Caki2 (cell line): Measurements from ENCODE around the gene KIRREL2. TPM values are rescaled to one million over a fixed set of nuclear protein-coding genes. Genes with fewer than 3 reads are reported as not detected.
"Not testable (repeated sequence)": the region's sequence is repeated elsewhere in the genome, so short reads cannot be mapped to it uniquely, and the experiment has no call there.

Experiments
- DNase-seq: peaks from one replicate; pipeline ENCODE4 v3.0.0-alpha.2; 2015; ENCODE audit warnings: low read depth
- in situ Hi-C: cut with HindIII; loops from 2 replicates; pipeline ENCODE4 v1.10.0; 2016; ENCODE audit warnings: low sequenced_read_pairs, low pct_unique_long_range_greater_than_20kb, mixed read lengths
- total RNA-seq: library from RNA; depleted of rRNA; stranded (reverse); fragments of >200 nt; shearing (Covaris generic); gene quantifications from 2 replicates; pipeline ENCODE4 v1.2.3, GENCODE V29; 2014; ENCODE audit warnings: low replicate concordance

KIRREL2 gene
- total RNA-seq, 1 experiment from 2014 or later = not detected

DNA sequence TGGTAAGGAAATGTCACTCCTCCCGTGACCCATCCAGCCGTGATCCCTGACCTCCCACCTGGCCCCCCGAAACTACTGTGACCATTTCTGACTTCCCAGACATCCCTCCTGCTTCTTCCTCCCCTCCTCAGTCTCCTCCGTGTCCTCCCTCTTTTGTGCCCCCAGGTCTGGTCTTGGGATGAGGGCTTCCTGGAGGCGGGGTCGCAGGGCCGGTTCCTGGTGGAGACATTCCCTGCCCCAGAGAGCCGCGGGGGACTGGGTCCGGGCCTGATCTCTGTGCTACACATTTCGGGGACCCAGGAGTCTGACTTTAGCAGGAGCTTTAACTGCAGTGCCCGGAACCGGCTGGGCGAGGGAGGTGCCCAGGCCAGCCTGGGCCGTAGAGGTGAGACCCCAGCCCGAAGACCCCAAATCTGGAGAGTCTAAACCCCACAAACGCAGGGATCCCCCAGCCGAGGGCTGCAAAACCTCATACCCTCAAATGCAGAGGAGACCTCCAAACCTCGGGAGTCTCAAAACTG is 5.0 kb downstream of the KIRREL2 start:
- DNase-seq = no peak
- in situ Hi-C loops = no loop called here

- no peak for DNase-seq
- in situ Hi-C loops = no loop called here
Measured at GRCh38 chr19:35862528-35862927, 5.8 kb downstream of the KIRREL2 start.

GRCh38 chr19:35863018-35863417 is 6.3 kb downstream of the KIRREL2 start:
- in situ Hi-C loops = no loop called here
- DNase-seq = no peak

GRCh38 chr19:35868172-35868822 is 11.6 kb downstream of the KIRREL2 start, which contains the start of gene APLP1:
Gene APLP1 (plus strand): TSS chr19:35868574. CDS start chr19:35868637, 63 bp downstream.
- in situ Hi-C loops = no loop called here
- peak; percentile 44 for DNase-seq

DNA sequence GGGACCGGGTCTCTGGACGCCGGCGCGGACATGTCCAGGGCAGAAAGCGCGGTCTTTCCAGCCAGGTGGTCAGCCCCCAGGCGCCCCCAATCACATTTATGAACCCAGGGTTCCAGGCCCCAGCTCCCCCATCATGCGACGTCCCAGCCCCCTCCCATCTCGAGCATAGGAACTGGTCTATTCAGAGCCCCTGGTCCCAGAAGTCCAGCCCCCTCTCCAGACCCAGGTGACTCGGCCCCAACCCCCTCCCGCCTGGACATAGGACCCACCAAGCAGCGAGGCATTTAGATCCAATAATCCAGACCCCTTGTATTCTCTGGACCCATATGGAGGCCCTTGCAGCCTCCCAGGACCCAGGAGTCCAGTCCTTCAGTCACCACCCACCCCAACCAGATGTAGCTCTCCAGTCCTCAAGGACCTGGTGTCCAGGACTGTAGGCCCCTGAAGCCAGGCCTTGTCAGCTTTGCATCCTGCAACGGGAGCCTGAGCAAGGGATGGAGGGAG is 12.2 kb downstream of the KIRREL2 start:
- in situ Hi-C loops = no loop called here
- no peak for DNase-seq

DNA sequence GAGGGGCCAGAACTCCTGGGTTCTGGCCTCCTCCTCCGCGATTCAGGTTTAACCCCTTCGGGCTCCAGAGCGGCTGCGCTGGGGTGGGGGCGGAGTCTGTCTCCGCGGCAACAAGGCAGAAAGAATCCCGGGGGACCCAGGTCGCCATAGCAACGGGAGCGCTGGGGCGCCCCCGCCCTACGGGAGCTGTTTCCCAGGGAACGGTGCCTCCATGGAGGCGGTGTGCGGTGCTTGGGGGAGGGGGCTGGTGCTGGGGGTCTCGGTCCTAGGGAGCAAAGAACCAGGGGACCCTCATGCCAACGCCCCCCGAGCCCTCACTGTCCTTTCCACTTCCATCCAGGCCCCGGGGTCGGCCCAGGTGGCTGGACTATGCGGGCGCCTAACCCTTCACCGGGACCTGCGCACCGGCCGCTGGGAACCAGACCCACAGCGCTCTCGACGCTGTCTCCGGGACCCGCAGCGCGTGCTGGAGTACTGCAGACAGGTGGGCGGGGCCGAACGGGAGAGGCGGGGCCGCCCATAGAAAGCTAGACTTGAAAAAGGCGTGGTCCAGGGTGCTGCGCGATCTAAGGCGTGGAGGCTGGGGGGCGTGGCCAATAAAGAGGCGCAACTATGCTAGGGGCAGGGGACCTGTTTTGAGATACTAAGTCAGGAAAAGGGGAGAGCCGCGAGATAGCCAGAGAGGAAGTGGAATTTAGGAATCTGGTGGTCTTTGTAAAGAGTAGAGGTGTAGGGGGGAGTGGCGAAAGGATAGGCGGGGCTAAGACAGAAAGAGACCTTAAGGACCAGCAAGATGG is 12.8 kb downstream of the KIRREL2 start:
- in situ Hi-C loops = no loop called here

DNA sequence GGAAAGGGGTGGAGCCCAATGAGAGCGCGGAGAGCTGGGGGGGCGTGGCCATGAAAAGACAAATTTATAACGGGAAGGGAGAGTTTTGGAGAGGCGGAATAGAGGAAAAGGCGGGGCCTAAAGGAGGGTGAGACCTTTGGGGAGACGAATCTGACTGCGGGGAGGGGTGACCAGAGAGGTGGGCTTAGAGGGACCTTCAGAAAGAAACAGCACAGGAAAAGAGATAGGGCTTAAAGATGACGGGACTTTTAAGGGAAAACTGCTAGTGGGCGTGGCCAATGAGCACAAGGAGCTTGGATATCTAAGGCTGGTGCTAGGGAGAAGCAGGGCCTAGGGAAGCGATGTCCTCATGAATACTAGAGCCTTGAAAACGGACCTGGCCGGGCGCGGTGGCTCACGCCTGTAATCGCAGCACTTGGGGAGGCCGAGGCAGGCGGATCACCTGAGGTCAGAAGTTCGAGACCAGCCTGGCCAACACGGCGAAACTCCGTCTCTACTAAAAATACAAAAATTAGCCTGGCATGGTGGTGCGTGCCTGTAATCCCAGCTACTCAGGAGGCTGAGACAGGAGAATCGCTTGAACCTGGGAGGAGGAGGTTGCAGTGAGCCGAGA is 13.5 kb downstream of the KIRREL2 start:
- DNase-seq, in situ Hi-C loops: not testable (repeated sequence)

More for the DNA sequence above, 12.8 kb downstream of the KIRREL2 start:
- DNase-seq = peak; percentile 98

DNA sequence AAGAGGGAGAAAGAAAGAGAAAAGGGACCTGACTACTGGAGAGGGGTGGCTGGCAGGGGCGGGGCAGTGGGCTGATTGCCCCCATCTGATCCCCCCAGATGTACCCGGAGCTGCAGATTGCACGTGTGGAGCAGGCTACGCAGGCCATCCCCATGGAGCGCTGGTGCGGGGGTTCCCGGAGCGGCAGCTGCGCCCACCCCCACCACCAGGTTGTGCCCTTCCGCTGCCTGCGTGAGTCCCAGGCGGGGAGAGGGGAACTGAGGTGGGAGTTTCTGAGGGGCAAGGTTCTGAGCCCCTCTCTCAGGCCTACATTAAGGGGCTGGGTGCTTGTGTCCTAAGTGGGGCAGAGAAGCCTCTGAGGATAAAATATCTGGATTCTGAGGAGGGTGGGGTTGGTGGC is 14.1 kb downstream of the KIRREL2 start:
- in situ Hi-C loops = no loop called here

GRCh38 chr19:35871611-35872010 is 14.9 kb downstream of the KIRREL2 start:
- no peak for DNase-seq
- in situ Hi-C loops = no loop called here

More for the DNA sequence above, 14.1 kb downstream of the KIRREL2 start:
- no peak for DNase-seq

DNA sequence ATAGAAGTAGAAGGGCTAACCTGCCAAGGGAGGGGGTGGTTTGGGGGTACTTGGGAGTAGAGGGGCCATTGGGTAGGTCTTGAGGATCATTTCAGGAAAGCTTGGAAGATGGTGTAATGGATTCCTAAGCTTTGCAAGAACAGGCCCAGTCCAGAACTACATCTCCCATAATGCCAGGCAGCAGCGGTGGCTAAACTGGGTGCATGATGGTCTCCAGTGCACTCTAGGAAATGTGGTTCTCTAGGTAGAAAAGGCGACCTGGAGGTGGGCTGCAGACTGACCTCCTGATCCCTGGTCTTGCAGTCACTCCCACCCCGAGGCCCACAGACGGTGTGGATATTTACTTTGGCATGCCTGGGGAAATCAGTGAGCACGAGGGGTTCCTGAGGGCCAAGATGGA is 15.5 kb downstream of the KIRREL2 start:
- DNase-seq = no peak
- in situ Hi-C loops = no loop called here

- DNase-seq = no peak
- in situ Hi-C loops = no loop called here
Measured at GRCh38 chr19:35874392-35874930, 17.8 kb downstream of the KIRREL2 start.

DNA sequence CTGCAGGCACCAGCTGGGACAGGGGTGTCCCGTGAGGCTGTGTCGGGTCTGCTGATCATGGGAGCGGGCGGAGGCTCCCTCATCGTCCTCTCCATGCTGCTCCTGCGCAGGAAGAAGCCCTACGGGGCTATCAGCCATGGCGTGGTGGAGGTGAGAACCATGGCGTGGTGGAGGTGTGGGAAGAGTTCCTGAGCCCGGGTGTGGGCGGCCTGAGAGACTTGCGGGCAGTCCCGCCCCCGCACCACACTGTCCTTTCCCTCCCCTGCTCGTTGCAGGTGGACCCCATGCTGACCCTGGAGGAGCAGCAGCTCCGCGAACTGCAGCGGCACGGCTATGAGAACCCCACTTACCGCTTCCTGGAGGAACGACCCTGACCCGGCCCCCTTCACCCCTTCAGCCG is 22.4 kb downstream of the KIRREL2 start:
- no peak for DNase-seq
- in situ Hi-C loops = no loop called here

DNA sequence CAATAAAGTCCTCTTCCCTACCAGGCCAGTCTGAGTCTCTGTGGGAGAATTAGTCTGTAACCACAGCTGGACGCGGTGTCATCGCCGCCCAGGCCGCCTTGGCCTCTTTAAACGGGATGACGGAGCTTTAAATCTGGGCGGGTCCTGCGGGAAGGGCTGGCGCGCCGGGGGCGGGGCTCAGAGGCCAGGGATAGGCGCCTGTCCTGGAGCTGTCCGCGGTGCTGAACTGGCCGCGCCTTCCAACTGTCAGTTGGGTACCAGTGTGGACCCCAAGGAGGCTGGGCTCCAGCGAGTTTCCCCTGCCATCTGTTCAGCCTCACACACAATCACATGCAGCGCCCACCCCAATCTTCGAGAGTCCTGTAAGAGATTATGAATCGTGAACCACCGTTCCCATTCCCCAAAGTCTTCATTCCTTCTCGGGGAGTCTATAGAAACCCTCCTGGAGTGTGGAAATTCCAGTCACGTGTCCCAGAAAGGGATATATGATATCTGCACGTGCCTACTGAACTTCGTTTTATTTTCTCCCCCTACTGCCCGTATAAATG is 23.1 kb downstream of the KIRREL2 start:
- in situ Hi-C loops = no loop called here
- DNase-seq = peak; percentile 88

DNA sequence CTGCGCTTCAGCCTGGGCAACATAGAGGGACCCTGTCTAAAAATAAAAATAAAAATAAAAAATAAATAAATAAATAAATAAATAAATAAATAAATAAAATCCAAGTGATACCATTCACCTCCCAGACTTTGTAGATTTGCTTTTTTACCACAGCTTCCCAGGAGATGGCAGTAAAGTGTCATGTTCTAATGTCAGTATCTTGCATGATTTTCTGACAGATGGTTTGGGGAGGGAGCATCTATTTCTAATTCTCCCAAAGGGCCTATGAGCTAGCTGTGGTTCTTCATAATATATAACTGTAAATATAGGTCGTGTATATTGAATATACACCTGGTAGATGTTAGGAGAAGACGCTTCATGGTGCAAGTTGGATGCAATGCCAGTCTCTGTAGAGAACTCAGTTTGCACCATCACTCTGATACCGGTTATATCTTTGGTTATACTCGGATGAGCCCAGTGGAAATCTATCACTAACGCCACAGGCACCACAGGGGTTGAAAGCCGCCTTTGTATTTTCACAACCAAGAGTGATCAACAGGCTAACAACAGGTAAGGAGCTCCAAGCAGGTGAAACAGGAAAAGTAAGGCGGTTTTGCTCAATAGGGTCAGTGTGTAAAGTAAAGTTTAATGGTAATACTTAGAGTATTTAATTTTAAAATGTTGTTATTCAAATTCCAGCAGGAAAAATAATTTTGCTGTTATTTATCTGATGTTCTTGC is 25.6 kb downstream of the KIRREL2 start:
- DNase-seq = peak; percentile 62
- in situ Hi-C loops = no loop called here

- no peak for DNase-seq
- in situ Hi-C loops = no loop called here
Measured at GRCh38 chr19:35883882-35884281, 27.2 kb downstream of the KIRREL2 start.

GRCh38 chr19:35885225-35885738 is 28.6 kb downstream of the KIRREL2 start:
- DNase-seq = no peak
- in situ Hi-C loops = no loop called here

- in situ Hi-C loops = no loop called here
- no peak for DNase-seq
Measured at GRCh38 chr19:35885904-35886303, 29.2 kb downstream of the KIRREL2 start.
